Common myeloid progenitor, CD34-positive (primary cell): ENCODE results near the gene YEATS2.
A peak's percentile ranks its signal among the peaks of the same experiment; 100 is the strongest.

Source experiments
- CTCF ChIA-PET: fragments of 350-600 bp; sonication (Branson Sonifier 250); formaldehyde crosslinking; loops from one replicate; lab custom pipeline; 2021; ENCODE audit warnings: antibody characterized with exemption; lab: Charles Lee
- POLR2A ChIA-PET: fragments of 350-600 bp; sonication (Branson Sonifier 250); formaldehyde crosslinking; loops from one replicate; lab custom pipeline; 2021; ENCODE audit warnings: antibody characterized with exemption; lab: Charles Lee
- DNase-seq, 3 donors: peaks; one replicate each; pipeline versions ENCODE4 v3.0.0 to v3.0.0-alpha.2; 2013
- H3K27ac ChIP-seq, 2 experiments: 1 replicate in 1 of 2; 2 replicates in 1 of 2; pipeline ENCODE4 v1.7.0; 2013; ENCODE audit warnings: inconsistent platforms in 2 of 2, low read length in 2 of 2, mild to moderate bottlenecking in 2 of 2, low read depth in 1 of 2, moderate library complexity in 1 of 2; ENCODE audit not compliant: severe bottlenecking in 2 of 2, insufficient read depth in 1 of 2, poor library complexity in 1 of 2
- H3K27me3 ChIP-seq, 5 experiments: replicated peaks in 2 of 5; 1 replicate in 3 of 5; 2 replicates in 2 of 5; pipeline versions ENCODE4 v1.6.1 to v1.7.0; 2013; ENCODE audit warnings: low read length in 4 of 5, mild to moderate bottlenecking in 2 of 5, moderate library complexity in 2 of 5, inconsistent platforms in 1 of 5; ENCODE audit not compliant: insufficient read depth in 5 of 5, control insufficient read depth in 4 of 5
- H3K36me3 ChIP-seq, 4 experiments: 1 replicate in 2 of 4; 2 replicates in 2 of 4; pipeline versions ENCODE4 v1.6.1 to v1.7.0; 2013; ENCODE audit warnings: low read length in 3 of 4, control low read depth in 1 of 4, mild to moderate bottlenecking in 1 of 4; ENCODE audit not compliant: control insufficient read depth in 4 of 4, insufficient read depth in 4 of 4
- H3K4me1 ChIP-seq, 4 experiments: 1 replicate in 3 of 4; 2 replicates in 1 of 4; pipeline versions ENCODE4 v1.6.1 to v1.7.1; 2013; ENCODE audit warnings: low read length in 3 of 4, mild to moderate bottlenecking in 3 of 4, control low read depth in 1 of 4, inconsistent platforms in 1 of 4, moderate library complexity in 1 of 4; ENCODE audit not compliant: control insufficient read depth in 4 of 4, insufficient read depth in 4 of 4; ENCODE audit errors: control extremely low read depth in 1 of 4
- H3K4me3 ChIP-seq, 7 experiments: 1 replicate in 4 of 7; 2 replicates in 3 of 7; pipeline versions ENCODE4 v1.5.1 to v1.7.0; 2013; ENCODE audit warnings: mild to moderate bottlenecking in 7 of 7, low read length in 6 of 7, moderate library complexity in 6 of 7, inconsistent platforms in 2 of 7, low read depth in 2 of 7, control low read depth in 1 of 7; ENCODE audit not compliant: insufficient read depth in 4 of 7, control insufficient read depth in 1 of 7; ENCODE audit errors: extremely low read depth in 1 of 7
- H3K9me3 ChIP-seq, 5 experiments: 1 replicate in 4 of 5; 2 replicates in 1 of 5; pipeline versions ENCODE4 v1.6.1 to v1.7.1; 2013; ENCODE audit warnings: low read length in 4 of 5, mild to moderate bottlenecking in 2 of 5, inconsistent platforms in 1 of 5, low read depth in 1 of 5, moderate library complexity in 1 of 5; ENCODE audit not compliant: control insufficient read depth in 4 of 5, insufficient read depth in 2 of 5; ENCODE audit errors: control extremely low read depth in 1 of 5
- WGBS: methylation state at CpG from one replicate; pipeline ENCODE4 v1.1.5; 2013; ENCODE audit not compliant: insufficient coverage; 5-methylcytosine and 5-hydroxymethylcytosine counted together

The YEATS2 gene

GRCh38 chr3:183745300-183746098 is 47.9 kb downstream of the YEATS2 start:
- no peak for DNase-seq
- no peak overlapping the region for H3K4me3 ChIP-seq
- H3K4me1 ChIP-seq, result no peaks in the 10 kb centered on the region
- no peaks in the 10 kb centered on the region for H3K27me3 ChIP-seq
- peaks cover 8 to 47% (median 29%) of the 10 kb centered on the region in 4 experiments for H3K36me3 ChIP-seq
- H3K9me3 ChIP-seq, result peaks cover 0 to 1% (median 0%) of the 10 kb centered on the region in 5 experiments
- H3K27ac ChIP-seq, result no peak overlapping the region
- ChIA-PET CTCF (no interaction called here), POLR2A (no interaction called here)
- WGBS, result 98% methylated on average over 10 of the region's 16 CpGs

GRCh38 chr3:183754052-183754451 is 56.5 kb downstream of the YEATS2 start:
- WGBS, result 98% methylated on average over 4 of the region's 5 CpGs
- no peak overlapping the region for H3K27ac ChIP-seq
- CTCF ChIA-PET, result interaction anchor here (1.8 kb wide), 1 partner anchor 9 kb away, joined by 4 read pairs; no protein-coding TSS in a partner anchor
- no peak for DNase-seq
- POLR2A ChIA-PET, result no interaction called here
- no peak overlapping the region for H3K4me3 ChIP-seq
- no peaks in the 10 kb centered on the region for H3K9me3 ChIP-seq
- no peaks in the 10 kb centered on the region for H3K4me1 ChIP-seq
- no peaks in the 10 kb centered on the region for H3K27me3 ChIP-seq
- H3K36me3 ChIP-seq, result peaks cover 26 to 73% (median 45%) of the 10 kb centered on the region in 4 experiments

DNA sequence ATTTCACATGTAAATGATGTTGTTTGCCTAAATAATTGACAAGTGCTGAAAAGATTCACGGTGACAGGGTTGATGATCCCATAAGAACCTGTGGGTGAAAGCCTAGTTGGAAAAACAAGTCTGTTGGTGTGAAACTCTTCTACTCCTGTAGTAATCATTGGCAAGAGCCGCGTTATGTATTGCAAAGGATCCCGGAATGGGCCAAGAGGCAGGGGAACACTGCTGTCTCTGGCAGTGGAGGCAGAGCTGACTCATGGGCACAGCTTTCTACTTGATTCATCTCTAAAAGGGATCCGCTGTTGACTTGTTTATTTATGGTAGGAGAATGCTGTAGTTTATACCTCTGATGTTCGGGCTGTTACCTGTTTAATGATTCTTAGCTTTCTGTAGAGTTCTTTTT is 64.7 kb downstream of the YEATS2 start:
- 98% methylated on average over 6 of the region's 6 CpGs for WGBS
- no peaks in the 10 kb centered on the region for H3K27me3 ChIP-seq
- ChIA-PET POLR2A (no interaction called here), CTCF (interaction anchor here (1.2 kb wide), 2 partner anchors 10 to 610 kb away, joined by 3 to 5 read pairs; no protein-coding TSS in a partner anchor)
- H3K36me3 ChIP-seq, result peaks cover 22 to 51% (median 34%) of the 10 kb centered on the region in 4 experiments
- no peak for DNase-seq
- H3K9me3 ChIP-seq, result no peaks in the 10 kb centered on the region
- H3K27ac ChIP-seq, result no peak overlapping the region
- H3K4me3 ChIP-seq, result no peak overlapping the region
- no peaks in the 10 kb centered on the region for H3K4me1 ChIP-seq

DNA sequence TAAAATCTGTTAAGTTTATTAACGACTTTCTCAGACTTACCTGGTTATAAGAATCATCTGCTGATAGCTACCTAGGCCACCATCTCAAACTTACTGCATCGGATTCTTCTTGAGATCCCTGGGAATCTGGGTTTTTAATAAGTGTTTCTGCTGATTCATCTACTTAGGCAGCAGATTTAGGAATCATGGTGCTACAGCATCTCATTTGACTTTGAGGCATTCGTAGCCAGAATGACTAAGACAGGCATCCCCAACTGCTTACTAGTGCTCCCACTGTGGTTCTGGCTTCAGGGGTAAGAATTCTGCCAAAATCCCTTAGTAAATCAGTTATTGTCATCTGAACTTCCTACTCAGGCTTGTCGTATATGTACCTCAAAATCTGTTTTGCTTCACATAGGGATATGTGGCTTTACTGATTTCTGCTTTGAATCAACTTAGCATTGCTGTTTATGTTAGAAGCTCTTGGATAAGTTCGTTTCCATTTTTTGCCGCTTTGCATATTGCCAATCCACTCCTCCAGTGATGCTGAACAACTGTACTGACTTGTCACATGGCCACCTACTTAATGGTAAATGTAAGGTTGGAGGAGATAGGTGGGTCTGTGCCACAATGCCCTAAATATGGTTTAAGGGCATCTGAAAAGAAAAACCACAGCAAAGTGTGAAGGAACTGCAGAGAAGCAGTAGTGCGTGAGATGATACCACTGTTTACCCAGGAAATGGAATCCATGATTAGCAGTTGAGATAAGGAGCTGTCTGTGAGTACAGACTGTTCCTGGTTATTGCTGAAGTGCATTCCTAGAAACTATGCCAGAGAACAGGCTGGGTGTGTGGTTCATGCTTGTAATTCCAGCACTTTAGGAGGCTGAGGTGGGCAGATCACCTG is 67.5 kb downstream of the YEATS2 start:
- ChIA-PET CTCF (interaction anchor here (0.6 to 4.5 kb wide), 11 partner anchors 10 to 641 kb away, joined by 3 to 21 read pairs (median 4); no protein-coding TSS in a partner anchor), POLR2A (no interaction called here)

DNA sequence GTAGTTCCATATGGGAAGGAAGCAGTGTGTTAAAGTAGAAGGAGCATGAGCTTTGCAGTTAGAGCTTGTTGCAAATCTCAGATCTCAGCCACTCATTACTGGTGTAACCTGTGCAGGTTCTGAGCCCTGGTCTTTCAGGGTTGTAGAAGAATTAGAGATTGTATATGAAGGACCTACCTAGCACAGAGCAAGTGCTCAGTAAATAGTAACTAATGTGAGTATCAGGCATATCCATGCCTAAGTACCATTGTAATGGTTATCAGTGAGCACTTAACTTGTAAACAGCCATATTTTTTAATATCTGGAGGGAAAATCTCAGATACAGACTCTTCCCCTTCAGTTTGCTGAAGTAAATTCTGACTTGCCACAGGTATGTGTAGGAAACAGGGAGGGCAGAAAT is 68.5 kb downstream of the YEATS2 start:
- H3K4me3 ChIP-seq, result no peak overlapping the region
- no peaks in the 10 kb centered on the region for H3K4me1 ChIP-seq
- no peak for DNase-seq
- CTCF ChIA-PET, result interaction anchor here (0.6 to 4.5 kb wide), 16 partner anchors 8 to 642 kb away, joined by 3 to 21 read pairs (median 4); no protein-coding TSS in a partner anchor
- POLR2A ChIA-PET, result no interaction called here
- no peaks in the 10 kb centered on the region for H3K27me3 ChIP-seq
- no peaks in the 10 kb centered on the region for H3K9me3 ChIP-seq
- peaks cover 19 to 48% (median 29%) of the 10 kb centered on the region in 4 experiments for H3K36me3 ChIP-seq
- no peak overlapping the region for H3K27ac ChIP-seq

More for the DNA sequence above, 67.5 kb downstream of the YEATS2 start:
- H3K9me3 ChIP-seq, result no peaks in the 10 kb centered on the region
- no peak overlapping the region for H3K27ac ChIP-seq
- no peaks in the 10 kb centered on the region for H3K27me3 ChIP-seq
- no peak for DNase-seq
- no peak overlapping the region for H3K4me3 ChIP-seq
- WGBS, result 94% methylated on average over 5 of the region's 7 CpGs
- H3K36me3 ChIP-seq, result peaks cover 19 to 48% (median 33%) of the 10 kb centered on the region in 4 experiments
- H3K4me1 ChIP-seq, result no peaks in the 10 kb centered on the region

- no peak overlapping the region for H3K4me3 ChIP-seq
Observed at GRCh38 chr3:183766745-183767606, 69.4 kb downstream of the YEATS2 start.

More at GRCh38 chr3:183766745-183767606, 69.4 kb downstream of the YEATS2 start:
- no peaks in the 10 kb centered on the region for H3K9me3 ChIP-seq
- H3K27me3 ChIP-seq, result no peaks in the 10 kb centered on the region
- CTCF ChIA-PET, result interaction anchor here (0.7 to 4.5 kb wide), 27 partner anchors 9 to 643 kb away, joined by 3 to 21 read pairs (median 4); no protein-coding TSS in a partner anchor
- WGBS, result 72% methylated on average over 9 of the region's 9 CpGs
- no peaks in the 10 kb centered on the region for H3K4me1 ChIP-seq
- H3K36me3 ChIP-seq, result peaks cover 14 to 43% (median 22%) of the 10 kb centered on the region in 4 experiments
- no peak overlapping the region for H3K27ac ChIP-seq
- POLR2A ChIA-PET, result interaction anchor here (0.6 kb wide), 1 partner anchor 670 kb away, joined by 3 read pairs; no protein-coding TSS in a partner anchor
- peak; percentile 65 to 81 (median 75) for DNase-seq
